CD4-positive, alpha-beta T cell treated with Interleukin-21 for 1 hour (primary cell): Measurements from ENCODE around the gene TCF3.
"Not testable (repeated sequence)": the region's sequence is repeated elsewhere in the genome, so short reads cannot be mapped to it uniquely, and the experiment has no call there.

Experiments used
- DNase-seq: peaks from one replicate; pipeline ENCODE4 v3.0.0-alpha.2; 2020

Gene TCF3

DNA sequence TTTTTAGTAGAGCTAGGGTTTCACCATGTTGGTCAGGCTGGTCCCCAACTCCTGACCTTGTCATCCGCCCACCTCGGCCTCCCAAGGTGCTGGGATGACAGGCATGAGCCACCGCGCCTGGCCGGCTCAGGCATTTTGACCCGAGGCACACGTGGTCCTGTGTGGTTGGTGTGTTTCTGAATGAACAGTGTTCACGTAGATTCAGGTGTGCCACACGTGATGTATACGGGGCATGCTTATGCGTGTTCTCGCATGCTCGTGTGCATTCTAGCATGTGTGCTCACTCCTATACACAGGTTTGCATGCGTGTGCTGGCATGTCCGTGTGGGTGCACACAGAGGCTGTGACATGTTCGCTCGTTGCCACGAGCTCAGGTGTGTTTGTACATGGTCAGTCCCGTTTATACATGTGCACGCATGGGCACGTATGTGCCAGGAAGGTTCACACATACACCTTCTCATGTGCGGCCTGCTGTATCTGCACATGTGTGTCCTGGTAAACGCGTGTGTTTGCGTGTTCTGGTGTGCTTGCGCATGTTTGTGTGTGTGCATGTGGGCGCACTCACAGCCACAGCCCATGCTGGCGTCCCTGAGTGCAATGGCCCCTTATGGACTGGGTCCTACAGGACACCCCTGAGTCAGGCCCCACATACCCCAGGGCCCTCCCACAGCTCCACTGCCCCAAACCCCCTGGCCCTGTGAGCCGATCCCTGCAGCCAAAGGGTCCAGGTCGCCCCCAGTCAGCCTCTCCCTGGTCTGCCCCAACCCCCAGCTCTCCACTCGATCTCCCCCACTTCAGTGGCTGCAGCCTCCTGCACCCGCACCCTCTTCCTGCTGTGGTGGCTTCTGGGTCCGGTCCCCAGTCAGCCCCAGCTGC is 20.6 kb upstream of the TCF3 start:
- no peak for DNase-seq

DNA sequence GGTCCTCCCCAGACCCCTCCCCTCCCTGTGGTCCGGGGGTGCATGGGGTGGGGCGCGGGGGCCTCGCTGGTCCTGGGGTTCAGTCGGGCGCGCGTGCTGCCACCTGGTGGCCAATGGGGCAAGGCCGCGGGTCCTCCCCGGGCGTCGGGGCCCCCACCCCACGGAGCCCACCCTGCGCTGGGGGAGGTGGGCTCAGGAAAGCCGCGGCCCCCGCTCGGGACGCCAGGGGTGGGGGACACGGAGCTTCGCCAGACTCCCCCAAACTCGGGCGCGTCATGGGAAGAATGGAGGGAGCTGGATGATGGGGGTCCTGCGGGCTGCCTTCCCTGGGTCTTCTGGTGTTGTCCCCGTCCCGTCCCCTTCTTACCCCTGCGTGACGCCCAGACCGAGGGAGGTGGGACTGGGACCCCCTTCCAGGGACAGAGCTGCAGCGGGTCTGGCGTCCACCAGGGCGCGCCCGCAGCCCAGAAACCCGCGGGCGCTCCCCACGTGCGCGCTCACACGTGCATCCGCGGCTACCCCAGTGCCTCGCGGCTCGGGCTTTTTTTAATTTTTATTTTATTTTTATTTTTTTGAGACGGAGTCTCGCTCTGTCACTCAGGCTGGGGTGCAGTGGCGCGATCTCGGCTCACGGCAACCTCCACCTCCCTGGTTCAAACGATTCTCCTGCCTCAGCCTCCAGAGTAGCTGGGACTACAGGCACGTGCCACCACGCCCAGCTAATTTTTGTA is 19.8 kb upstream of the TCF3 start:
- DNase-seq, result peak; percentile 56

DNA sequence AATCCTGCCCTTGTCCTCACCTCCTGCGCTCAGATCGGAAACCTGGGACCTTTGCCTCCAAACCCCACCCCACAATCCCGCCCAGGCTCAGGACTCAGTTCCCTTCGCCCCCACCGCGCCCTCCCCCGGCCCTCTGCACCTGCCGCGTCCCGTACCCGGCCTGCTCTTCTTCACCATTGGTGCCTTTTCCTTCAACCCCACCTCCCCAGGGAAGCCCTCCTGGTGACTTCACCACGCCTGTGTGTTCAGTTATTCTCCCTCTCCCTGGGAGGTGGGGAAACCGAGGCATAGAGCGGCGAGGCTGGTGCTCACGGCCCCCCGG is 19.3 kb upstream of the TCF3 start:
- no peak for DNase-seq

DNA sequence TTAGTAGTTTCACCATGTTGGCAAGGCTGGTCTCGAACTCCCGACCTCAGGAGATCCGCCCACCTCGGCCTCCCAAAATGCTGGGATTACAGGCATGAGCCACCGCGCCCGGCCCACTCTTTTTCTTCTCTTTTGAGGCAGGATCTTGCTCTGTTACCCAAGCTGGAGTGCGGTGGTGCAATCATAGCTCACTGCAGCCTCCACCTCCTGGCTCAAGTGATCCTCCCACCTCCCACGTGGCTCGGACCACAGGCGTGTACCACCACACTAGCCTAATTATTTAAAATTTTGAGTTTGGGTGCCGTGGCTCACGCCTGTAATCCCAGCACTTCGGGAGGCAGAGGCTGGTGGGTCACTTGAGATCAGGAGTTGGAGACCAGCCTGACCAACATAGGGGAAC is 18.3 kb upstream of the TCF3 start:
- DNase-seq, result not testable (repeated sequence)

DNA sequence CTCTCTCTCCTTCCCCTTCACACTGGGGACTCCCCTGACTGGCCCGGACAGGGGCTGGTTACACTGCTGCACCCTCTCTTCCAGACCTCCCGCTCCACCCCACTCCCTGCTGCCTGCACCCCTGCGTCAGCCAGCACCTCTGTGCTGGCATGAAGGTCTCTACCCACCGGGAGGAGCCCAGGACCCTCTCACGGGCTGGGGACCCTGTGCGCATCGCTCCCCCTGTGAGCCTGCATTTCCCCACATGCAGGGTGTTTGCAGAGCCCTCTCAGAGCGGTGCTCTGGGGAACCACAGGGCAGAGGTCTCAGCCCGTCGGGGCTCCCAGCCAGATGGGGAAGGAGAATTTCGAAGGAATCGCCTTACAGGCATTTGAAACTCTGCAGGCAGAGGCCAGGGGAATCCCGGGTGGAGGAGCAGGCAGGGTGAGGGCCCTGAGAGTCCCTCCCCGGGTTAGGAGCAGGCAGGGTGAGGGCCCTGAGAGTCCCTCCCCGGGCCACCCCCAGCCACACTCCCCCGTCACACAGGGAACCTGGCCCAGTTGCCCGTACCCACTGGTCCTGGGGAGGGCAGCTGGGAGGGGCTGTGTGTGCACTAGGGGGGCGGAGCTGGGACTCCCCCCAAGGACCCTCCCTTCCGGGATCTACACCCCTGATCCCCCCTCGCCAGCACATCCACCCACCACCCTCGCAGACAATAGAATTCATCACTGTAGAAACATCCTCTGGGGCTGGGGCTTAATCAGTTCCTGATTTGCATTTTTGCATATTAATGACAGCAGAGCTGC is 16.3 kb upstream of the TCF3 start:
- peak; percentile 23 for DNase-seq

DNA sequence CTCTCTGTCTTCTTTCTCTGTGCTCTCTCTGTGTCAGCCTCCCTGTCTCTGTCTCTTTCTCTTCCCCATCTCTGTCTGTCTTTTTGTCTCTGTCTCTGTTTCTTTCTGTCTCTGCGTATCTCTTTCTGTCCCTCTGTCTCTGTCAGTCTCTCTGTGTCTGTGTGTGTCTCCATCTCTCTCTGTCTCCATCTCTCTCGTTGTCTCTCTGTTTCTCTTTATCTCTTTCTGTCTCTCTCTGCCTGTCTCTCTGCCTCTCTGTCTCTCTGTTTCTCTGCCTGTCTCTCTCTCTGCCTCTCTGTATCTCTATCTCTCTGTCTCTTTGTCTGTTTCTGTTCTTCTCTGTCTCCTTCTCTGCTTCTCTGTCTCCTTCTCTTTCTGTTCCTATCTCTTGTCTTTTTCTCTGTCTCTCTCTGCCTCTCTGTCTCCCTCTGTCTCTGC is 15.7 kb upstream of the TCF3 start:
- no peak for DNase-seq

DNA sequence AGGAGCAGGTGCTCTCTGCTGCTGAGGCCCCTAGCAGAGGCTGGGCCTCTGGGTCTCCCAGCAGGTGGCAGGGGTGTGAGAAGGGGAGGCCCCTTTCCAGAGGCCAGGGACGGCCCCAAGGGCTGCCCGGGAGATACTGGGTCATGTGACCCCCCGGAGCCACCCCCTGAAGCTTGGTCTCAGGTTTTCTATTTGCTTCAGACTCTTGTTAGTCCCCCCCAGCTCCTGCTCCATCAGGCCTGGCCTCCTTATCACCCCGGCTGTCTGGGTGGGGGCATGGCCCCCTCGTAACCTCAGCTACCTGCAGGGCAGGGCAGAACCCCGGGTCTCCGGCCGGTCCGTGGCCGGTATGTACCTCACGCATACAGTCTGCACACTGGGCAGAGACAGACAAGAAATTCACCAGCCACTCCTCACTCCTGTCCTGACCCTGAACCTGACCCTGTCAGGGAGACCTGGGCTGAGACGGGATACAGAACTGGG is 13.2 kb upstream of the TCF3 start:
- DNase-seq, result no peak

DNA sequence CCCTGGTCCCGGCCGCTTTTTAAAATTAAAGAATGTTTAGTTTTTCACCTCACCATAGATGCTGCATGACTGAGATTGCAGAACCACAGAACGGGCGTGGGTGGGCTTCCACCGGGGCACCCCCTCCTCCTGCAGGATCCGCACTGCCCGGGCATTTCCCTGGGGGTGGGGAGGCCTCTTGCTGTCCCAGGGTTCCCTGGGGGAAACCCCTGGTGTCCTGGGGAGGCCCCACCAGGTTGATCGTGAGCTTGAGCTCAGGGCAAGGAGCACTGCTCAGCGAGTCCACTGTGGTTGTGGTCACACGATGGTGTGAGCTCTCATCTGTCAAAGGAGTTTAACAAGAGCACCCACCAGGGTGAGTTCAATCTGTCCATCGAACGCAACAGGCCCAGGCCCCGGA is 11.4 kb upstream of the TCF3 start:
- DNase-seq, result no peak

DNA sequence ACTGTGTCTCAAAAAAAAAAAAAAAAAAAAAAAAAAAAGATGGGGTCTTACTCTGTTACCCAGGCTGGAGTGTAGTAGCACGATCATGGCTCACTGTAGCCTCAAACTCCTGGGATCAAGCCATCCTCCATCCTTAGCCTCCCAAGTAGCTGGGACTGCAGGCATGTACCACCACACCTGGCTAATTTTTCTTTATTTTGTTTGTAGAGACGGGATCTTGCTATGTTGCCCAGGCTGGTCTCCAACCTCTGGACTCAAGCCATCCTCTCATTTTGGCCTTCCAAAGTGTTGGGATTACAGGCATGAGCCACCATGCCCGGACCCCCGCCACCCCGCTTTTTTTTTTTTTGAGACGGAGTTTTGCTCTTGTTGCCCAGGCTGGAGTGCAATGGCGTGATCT is 10.8 kb upstream of the TCF3 start:
- DNase-seq, result not testable (repeated sequence)

DNA sequence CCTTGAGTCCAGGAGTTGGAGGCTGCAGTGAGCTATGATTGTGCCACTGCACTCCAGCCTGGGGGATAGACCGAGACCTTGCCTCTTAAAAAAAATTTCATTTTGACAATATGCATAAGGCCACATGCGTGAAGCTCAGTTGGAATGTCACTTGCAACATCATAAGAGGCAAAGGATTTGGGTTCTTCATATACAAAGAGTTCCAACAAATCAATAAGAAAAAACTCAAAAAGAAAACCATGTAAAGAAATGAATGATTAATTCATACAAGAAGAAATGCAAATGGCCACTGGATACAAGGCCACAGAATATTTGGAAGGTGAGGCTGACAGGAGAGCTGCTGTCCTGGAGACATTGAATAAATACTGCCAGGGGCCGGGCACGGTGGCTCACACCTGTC is 9.6 kb upstream of the TCF3 start:
- no peak for DNase-seq

DNA sequence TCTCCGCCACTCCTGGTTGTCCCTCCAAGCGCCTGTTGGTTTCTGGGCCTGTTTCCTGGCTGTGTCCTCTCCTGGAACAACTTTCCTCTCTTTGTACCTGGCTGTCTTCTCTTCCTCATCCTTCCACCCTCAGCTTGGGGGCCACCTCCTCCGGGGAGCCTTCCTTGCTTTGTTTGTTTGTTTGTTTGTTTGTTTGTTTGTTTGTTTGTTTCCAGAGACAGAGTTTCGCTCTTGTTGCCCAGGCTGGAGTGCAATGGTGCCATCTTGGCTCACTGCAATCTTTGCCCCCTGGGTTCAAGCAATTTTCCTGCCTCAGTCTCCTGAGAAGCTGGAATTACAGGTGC is 6.6 kb upstream of the TCF3 start:
- DNase-seq, result no peak

DNA sequence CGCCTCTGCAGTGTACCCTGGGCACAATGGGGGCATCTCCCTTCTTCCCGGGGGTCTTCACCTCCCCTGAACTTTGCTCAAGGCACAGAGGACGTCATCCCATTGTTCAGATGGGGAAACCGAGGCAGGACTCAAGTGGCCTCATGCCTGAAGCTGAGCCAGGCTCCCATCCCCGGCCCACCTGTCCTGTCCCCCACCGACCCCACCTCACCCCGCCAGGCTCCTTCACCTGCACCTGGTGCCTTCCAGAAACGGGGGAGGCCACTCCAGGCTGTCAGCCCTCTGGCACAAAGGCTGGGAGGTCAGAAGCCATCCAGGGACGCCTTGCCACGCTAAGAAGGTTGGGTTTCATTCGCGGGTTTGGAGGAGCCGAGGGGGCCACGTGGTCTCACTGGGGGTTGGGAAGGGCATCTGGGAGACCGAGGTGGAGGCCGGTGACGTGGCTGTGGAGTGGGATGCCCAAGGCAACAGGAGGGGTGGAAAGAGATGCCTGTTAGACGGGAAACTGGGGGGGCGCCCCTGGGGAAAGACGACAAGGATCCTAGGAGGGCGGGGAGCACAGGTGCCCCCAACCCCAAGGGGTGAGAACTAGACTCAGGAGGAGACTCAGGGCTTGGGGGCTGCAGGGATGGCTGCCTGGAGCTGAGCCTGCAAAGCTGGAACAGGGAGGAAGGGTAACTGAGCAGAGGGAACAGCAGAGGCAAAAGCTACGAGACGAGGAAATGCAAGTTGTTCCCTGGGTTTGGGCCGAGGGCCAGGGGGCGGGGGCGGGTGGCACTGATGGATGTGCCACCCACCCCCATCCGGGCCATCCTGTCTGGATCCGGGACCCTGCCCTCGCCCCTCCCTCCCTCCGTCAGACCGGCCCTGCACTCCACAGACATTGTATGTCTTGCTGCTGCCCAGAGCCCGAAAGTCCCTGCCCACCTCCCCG is 6.0 kb upstream of the TCF3 start:
- no peak for DNase-seq

DNA sequence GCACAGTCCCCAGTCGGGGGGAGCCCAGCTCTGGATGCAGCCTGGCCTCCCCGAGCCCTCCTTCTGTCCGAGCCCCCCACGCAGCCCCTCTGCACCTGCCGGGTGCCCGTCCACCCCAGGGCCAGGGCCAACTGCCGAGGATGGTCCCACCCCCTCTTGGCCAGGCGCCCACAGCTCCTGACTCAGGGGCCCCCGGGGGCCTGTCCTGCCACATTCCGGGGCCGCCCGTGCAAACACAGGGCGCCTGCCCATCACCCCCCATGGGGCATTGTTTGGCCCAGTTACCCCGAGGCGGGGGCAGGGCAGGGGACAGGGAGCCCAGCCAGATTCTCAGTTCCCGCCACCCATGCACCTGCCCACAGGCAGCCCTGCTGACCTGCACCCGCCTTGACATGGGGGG is 5.3 kb upstream of the TCF3 start:
- no peak for DNase-seq

DNA sequence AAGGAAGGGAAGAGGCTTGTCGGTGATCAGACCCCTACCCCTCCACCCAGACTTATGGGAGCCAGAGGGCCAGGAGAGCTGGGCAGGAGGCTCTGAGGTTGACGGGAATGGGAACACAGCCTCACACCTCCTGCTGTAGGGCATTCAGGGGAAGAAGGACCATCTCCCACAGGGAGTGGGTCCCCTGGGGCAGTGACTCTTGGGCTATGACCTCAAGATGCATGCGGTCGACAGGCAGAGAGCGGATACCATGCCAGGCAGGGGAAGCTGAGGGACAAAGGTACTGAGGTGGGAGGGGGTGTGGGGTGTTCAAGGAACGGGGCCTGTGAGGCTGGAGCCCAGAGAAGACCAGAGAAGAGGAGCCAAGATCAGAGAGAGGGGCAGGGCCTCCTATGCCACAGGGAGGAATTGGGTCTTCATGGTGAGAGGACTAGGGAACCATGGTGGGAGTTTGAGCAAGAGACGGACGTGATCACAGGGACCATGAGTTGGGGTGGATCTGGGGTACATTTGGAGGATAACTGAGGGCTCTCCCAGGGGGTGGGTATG is 4.6 kb upstream of the TCF3 start:
- DNase-seq, result no peak

DNA sequence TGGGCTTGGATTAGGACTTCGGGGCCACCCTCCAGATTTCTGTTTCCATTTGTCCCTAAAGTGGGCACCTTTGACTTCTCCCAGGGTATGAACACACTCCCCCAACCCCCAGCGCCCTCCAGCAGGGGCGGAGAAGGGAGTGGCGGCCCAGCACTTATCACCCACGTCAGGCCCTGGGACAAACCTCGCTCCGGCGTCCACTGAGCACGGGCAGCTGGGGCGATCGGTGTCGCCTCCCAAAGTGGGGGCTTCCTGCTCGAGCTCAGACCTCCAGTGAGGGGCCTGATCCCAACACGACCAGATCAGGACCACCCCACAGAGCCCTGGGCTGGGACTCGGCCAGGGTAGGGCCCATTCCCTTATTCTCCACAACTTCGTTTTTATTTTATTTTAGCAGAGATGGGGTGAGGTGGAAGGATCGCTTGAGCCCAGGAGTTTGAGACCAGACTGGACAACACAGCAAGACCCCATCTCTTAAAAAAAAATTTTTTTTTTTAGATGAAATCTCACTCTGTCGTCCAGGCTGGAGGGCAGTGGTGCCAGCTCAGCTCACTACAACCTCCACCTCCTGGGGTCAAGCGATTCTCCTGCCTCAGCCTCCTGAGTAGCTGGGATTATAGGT is 3.7 kb upstream of the TCF3 start:
- no peak for DNase-seq

DNA sequence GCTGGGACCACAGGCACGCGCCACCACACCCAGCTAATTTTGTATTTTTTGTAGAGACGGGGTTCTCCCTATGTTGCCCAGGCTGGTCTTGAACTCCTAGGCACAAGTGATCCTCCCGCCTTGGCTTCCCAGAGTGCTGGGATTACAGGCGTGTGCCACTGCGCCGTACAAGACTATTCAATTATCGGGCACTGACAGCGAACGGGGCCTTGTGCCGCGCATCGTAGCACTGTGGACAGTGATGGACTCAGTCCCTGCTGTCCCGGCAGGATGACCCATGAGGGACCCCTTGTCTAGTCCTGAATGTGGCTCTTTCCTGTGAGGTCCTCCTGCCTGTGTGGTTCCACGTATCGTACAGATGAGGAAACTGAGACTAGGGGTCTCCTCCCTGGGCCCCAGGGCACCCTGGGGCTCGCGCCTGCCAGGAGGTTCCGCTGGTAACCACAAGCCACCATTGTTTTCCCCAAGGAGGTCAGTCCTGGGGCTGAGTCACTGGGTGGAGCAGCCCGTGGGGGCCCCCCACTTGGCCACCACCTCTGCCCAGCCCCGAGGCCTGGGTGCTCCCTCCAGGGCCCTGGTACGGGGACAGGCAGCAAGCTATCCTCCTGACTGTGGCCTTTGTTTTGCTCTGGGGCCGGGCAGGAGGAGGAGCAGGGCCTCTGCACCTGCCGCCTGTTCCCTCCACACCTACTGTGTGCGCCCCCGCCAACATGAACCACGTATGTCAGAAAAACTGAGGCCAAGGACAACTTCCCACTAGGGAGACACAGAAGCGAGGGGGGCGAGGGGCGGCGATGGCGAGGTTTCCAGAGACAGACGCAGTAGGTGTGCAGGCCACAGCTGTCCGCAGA is 2.9 kb upstream of the TCF3 start:
- DNase-seq, result no peak

DNA sequence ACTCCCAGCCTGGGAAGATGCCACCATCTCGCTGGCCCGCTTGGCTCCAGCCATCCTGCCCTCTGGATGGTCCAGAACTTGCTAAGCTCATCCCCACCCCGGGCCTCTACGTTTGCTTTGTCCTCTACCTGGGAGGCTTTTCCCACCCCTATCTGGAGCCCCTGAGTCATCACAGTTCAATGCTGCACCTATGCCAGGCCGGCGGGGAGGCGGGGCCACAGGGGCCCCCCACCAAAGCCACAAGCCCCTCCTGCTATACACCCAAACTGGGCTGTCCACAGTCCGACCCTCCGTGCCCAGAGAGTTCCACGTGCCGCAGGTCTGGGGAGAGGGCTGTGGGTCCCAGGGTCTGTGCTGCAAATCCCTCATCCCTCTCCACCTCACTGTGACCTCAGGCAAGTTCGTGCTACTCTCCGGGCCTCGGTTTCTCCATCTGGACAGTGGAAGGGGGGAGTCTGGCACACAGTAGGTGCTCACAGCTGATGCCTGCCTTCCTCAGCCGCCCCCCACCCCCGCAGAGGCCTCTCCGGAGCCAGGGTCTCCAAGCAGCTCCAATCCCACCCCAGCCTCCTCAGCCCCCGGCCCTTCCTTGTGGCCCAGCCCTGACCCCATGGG is 1.9 kb upstream of the TCF3 start:
- DNase-seq, result no peak

DNA sequence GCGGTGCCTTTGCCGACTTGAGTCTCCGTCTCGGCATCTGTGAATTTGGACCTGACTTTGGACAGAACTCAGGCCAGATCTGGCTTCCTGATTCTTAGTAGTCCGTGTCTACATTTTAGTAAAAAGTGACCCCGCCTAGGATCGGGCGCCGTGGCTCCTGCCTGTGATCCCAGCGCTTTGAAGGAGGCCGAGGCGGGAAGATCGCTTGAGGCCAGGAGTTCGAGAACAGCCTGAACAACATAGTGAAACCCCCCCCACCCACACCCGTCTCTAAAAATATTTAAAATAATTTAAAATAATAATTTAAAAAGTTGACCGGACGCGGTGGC is 849 bp upstream of the TCF3 start:
- no peak for DNase-seq

DNA sequence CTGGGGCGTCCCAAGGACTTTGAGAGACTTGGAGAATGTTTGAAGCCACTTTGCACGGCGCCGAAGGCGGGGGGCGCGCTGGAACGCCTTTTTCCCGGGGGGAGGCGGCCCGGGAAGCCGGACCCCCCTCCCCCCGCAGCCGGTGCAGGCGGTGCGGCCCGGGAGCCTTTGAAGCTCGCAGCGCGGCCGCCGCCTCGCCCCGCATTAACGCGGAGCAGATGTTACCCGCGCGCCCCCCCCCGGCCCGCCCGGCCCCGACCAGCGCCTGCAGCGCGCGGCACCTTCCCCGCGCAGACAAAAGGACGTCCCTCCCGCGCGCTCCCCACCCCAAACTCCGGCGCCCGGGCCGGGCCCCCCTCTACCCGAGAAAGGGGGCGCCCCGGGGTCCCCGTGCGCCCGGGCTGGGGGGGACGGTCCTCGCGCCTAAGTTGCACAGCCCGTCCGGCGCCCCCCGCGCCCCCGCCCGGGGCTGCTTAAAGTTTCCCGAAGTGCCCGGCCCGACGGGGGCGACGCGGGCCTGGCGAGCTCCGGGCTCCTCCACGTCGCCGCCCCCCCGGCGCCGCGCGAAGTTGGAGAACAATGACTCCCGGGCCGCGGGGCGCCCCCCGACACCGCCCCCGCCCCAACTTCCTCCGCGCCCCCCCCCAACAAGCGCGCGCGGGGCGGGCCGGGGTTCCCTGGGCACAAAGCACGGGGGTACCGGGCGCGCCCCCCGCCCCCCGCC is 685 bp downstream of the TCF3 start:
- peak; percentile 46 for DNase-seq
